Naive thymus-derived CD4-positive, alpha-beta T cell (primary cell): ENCODE data around the gene PARP1. TPM values are rescaled to one million over a fixed set of nuclear protein-coding genes. Genes with fewer than 3 reads are reported as not detected.

Experiments
- ATAC-seq: fragments of 150-1000 bp; cut with Tn5 transposase; 2 replicates; pipeline ENCODE4 v1.10.0; 2021; ENCODE audit warnings: mild to moderate bottlenecking, moderate library complexity
- CTCF ChIA-PET: fragments of 350-600 bp; sonication (Branson Sonifier 250); formaldehyde crosslinking; loops from one replicate; lab custom pipeline; 2021; ENCODE audit warnings: antibody characterized with exemption; lab: Charles Lee
- POLR2A ChIA-PET: fragments of 350-600 bp; sonication (Branson Sonifier 250); formaldehyde crosslinking; loops from one replicate; lab custom pipeline; 2021; ENCODE audit warnings: antibody characterized with exemption, inconsistent platforms; lab: Charles Lee
- DNase-seq, 9 donors: peaks; one replicate each; pipeline versions ENCODE4 v3.0.0 to v3.0.0-alpha.2; 2020 to 2022; ENCODE audit warnings: mixed read lengths in 1 of 9
- H3K27ac ChIP-seq: one replicate; pipeline ENCODE4 v1.7.0; 2013; ENCODE audit warnings: mild to moderate bottlenecking, low read depth, low read length, moderate library complexity
- H3K27me3 ChIP-seq, 2 donors: one replicate each; pipeline ENCODE4 v1.7.0; 2013; ENCODE audit warnings: low read length in 2 of 2, mild to moderate bottlenecking in 2 of 2, moderate library complexity in 2 of 2; ENCODE audit not compliant: control insufficient read depth in 2 of 2, insufficient read depth in 2 of 2
- H3K36me3 ChIP-seq, 3 experiments: 1 replicate in 2 of 3; 2 replicates in 1 of 3; pipeline ENCODE4 v1.7.0; 2013; ENCODE audit warnings: low read length in 3 of 3, mild to moderate bottlenecking in 3 of 3, moderate library complexity in 1 of 3; ENCODE audit not compliant: insufficient read depth in 3 of 3, control insufficient read depth in 2 of 3
- H3K4me1 ChIP-seq, 2 donors: one replicate each; pipeline ENCODE4 v1.7.0; 2013; ENCODE audit warnings: low read length in 2 of 2, mild to moderate bottlenecking in 2 of 2, moderate library complexity in 1 of 2; ENCODE audit not compliant: control insufficient read depth in 2 of 2, insufficient read depth in 2 of 2
- H3K4me3 ChIP-seq: 2 replicates; pipeline ENCODE4 v1.7.0; 2013; ENCODE audit warnings: mild to moderate bottlenecking, low read length
- H3K9me3 ChIP-seq, 3 experiments: 1 replicate in 2 of 3; 2 replicates in 1 of 3; pipeline ENCODE4 v1.7.0; 2013; ENCODE audit warnings: low read length in 3 of 3; ENCODE audit not compliant: control insufficient read depth in 2 of 3
- H3K27ac Mint-ChIP-seq, 9 donors: one replicate each; pipeline ENCODE4 v1.8.0; 2020 to 2022; ENCODE audit warnings: mixed read lengths in 9 of 9, mild to moderate bottlenecking in 8 of 9, moderate library complexity in 5 of 9, inconsistent platforms in 2 of 9
- H3K27me3 Mint-ChIP-seq, 5 donors: one replicate each; pipeline ENCODE4 v1.8.0; 2021 to 2022; ENCODE audit warnings: mixed read lengths in 5 of 5, mild to moderate bottlenecking in 1 of 5
- H3K36me3 Mint-ChIP-seq, 5 donors: one replicate each; pipeline ENCODE4 v1.8.0; 2020 to 2022; ENCODE audit warnings: mixed read lengths in 5 of 5, mild to moderate bottlenecking in 3 of 5, inconsistent platforms in 1 of 5
- H3K4me1 Mint-ChIP-seq, 7 donors: one replicate each; pipeline ENCODE4 v1.8.0; 2020 to 2022; ENCODE audit warnings: mixed read lengths in 7 of 7, mild to moderate bottlenecking in 3 of 7, inconsistent platforms in 1 of 7
- H3K4me3 Mint-ChIP-seq, 10 donors: one replicate each; pipeline ENCODE4 v1.8.0; 2020 to 2022; ENCODE audit warnings: mild to moderate bottlenecking in 10 of 10, mixed read lengths in 10 of 10, moderate library complexity in 6 of 10, inconsistent platforms in 2 of 10
- H3K9me3 Mint-ChIP-seq, 11 donors: one replicate each; pipeline ENCODE4 v1.8.0; 2020 to 2022; ENCODE audit warnings: mixed read lengths in 11 of 11, mild to moderate bottlenecking in 4 of 11, inconsistent platforms in 1 of 11, moderate library complexity in 1 of 11
- intact Hi-C, 2 donors: fragments of 100-400 bp; cut with micrococcal nuclease; formaldehyde crosslinking; loops; one replicate each; pipeline ENCODE4 v1.15.1; 2023
- polyA plus RNA-seq, 2 donors: library from polyadenylated mRNA; unstranded; fragments of 300-500 nt; fragmentation: Illumina TruSeq; gene quantifications; one replicate each; pipeline ENCODE4 v1.2.3, GENCODE V29; 2021
- total RNA-seq, 6 experiments: library from RNA in 5 of 6; stranded (reverse) in 5 of 6; gene quantifications; 1 replicate in 5 of 6; 2 replicates in 1 of 6; pipeline ENCODE4 v1.2.3 and lab custom pipeline; 2021 to 2026

PARP1 gene
- total and polyA plus RNA-seq, 7 experiments from 2014 or later = 63.6 to 165 (median 89.3) TPM

GRCh38 chr1:226371027-226371694, 36.7 kb downstream of the PARP1 start:
- no peaks in the 10 kb centered on the region for H3K4me1 ChIP-seq
- intact Hi-C loops = no loop called here
- Mint-ChIP-seq H3K36me3 (peaks cover 19 to 67% (median 27%) of the 10 kb centered on the region in 5 donors), H3K4me3 (no peak overlapping the region), H3K9me3 (no peaks in the 10 kb centered on the region), H3K27ac (no peak overlapping the region), H3K27me3 (no peaks in the 10 kb centered on the region), H3K4me1 (peaks cover 0 to under 1% (median 0%) of the 10 kb centered on the region in 7 donors)
- H3K27me3 ChIP-seq = no peaks in the 10 kb centered on the region
- no peak overlapping the region for H3K4me3 ChIP-seq
- no peak overlapping the region for H3K27ac ChIP-seq
- no peaks in the 10 kb centered on the region for H3K9me3 ChIP-seq
- no peak for ATAC-seq
- no peak for DNase-seq
- H3K36me3 ChIP-seq = peaks cover 25 to 97% (median 32%) of the 10 kb centered on the region in 3 experiments
- CTCF ChIA-PET = no interaction called here
- POLR2A ChIA-PET = no interaction called here

GRCh38 chr1:226370144-226370923, 37.6 kb downstream of the PARP1 start:
- no peak overlapping the region for H3K27ac ChIP-seq
- no peaks in the 10 kb centered on the region for H3K27me3 ChIP-seq
- Mint-ChIP-seq H3K27ac (peak overlapping the region in 1 of 9 donors; percentile 65), H3K36me3 (peaks cover 19 to 72% (median 25%) of the 10 kb centered on the region in 5 donors), H3K4me3 (no peak overlapping the region), H3K27me3 (no peaks in the 10 kb centered on the region), H3K9me3 (no peaks in the 10 kb centered on the region), H3K4me1 (peaks cover 0 to 2% (median 0%) of the 10 kb centered on the region in 7 donors)
- H3K9me3 ChIP-seq = no peaks in the 10 kb centered on the region
- CTCF ChIA-PET = no interaction called here
- intact Hi-C loops = no loop called here
- H3K4me1 ChIP-seq = no peaks in the 10 kb centered on the region
- no peak for DNase-seq
- no peak for ATAC-seq
- POLR2A ChIA-PET = no interaction called here
- no peak overlapping the region for H3K4me3 ChIP-seq
- peaks cover 19 to 97% (median 38%) of the 10 kb centered on the region in 3 experiments for H3K36me3 ChIP-seq

- DNase-seq (no peak), ATAC-seq (no peak)
- no peak overlapping the region for H3K27ac ChIP-seq
- H3K4me1 ChIP-seq = no peaks in the 10 kb centered on the region
- CTCF ChIA-PET = interaction anchor here (0.7 kb wide), 1 partner anchor 8 kb away, joined by 3 read pairs; no protein-coding TSS in a partner anchor
- Mint-ChIP-seq H3K36me3 (peaks cover 14 to 72% (median 20%) of the 10 kb centered on the region in 5 donors), H3K4me1 (peaks cover 0 to 2% (median 0%) of the 10 kb centered on the region in 7 donors), H3K9me3 (no peaks in the 10 kb centered on the region), H3K27ac (no peak overlapping the region), H3K4me3 (no peak overlapping the region), H3K27me3 (no peaks in the 10 kb centered on the region)
- H3K36me3 ChIP-seq = peaks cover 11 to 97% (median 34%) of the 10 kb centered on the region in 3 experiments
- no peaks in the 10 kb centered on the region for H3K27me3 ChIP-seq
- H3K9me3 ChIP-seq = no peaks in the 10 kb centered on the region
- H3K4me3 ChIP-seq = no peak overlapping the region
- intact Hi-C loops = no loop called here
- POLR2A ChIA-PET = no interaction called here
These were observed 38.8 kb downstream of the PARP1 start for GRCh38 chr1:226369110-226369509.

- POLR2A ChIA-PET = interaction anchor here (0.6 kb wide), 1 partner anchor 78 kb away, joined by 3 read pairs; no protein-coding TSS in a partner anchor
- H3K9me3 Mint-ChIP-seq = no peaks in the 10 kb centered on the region
- peaks cover 0 to 2% (median 0%) of the 10 kb centered on the region in 7 donors for H3K4me1 Mint-ChIP-seq
- H3K4me3 Mint-ChIP-seq = no peak overlapping the region
- peaks cover 4 to 74% (median 21%) of the 10 kb centered on the region in 5 donors for H3K36me3 Mint-ChIP-seq
- peaks cover 9 to 96% (median 26%) of the 10 kb centered on the region in 3 experiments for H3K36me3 ChIP-seq
- no peak for DNase-seq
- CTCF ChIA-PET = no interaction called here
- H3K27me3 Mint-ChIP-seq = no peaks in the 10 kb centered on the region
- H3K27me3 ChIP-seq = no peaks in the 10 kb centered on the region
- no peak for ATAC-seq
- H3K4me3 ChIP-seq = no peak overlapping the region
- intact Hi-C loops = no loop called here
- no peak overlapping the region for H3K27ac Mint-ChIP-seq
- no peak overlapping the region for H3K27ac ChIP-seq
- H3K9me3 ChIP-seq = no peaks in the 10 kb centered on the region
- H3K4me1 ChIP-seq = no peaks in the 10 kb centered on the region
These were observed 41.6 kb downstream of the PARP1 start for GRCh38 chr1:226366290-226366689.

- ChIA-PET POLR2A (interaction anchor here (0.6 to 0.7 kb wide), 2 partner anchors 79 to 339 kb away, joined by 3 read pairs; no protein-coding TSS in a partner anchor), CTCF (no interaction called here)
- no peaks in the 10 kb centered on the region for H3K9me3 Mint-ChIP-seq
- H3K36me3 Mint-ChIP-seq = peaks cover 4 to 74% (median 25%) of the 10 kb centered on the region in 5 donors
- H3K27me3 Mint-ChIP-seq = no peaks in the 10 kb centered on the region
- intact Hi-C loops = no loop called here
- H3K27ac Mint-ChIP-seq = no peak overlapping the region
- ATAC-seq = no peak
- no peak for DNase-seq
- Histone ChIP-seq H3K27ac (no peak overlapping the region), H3K36me3 (peaks cover 11 to 96% (median 26%) of the 10 kb centered on the region in 3 experiments), H3K4me3 (no peak overlapping the region), H3K9me3 (no peaks in the 10 kb centered on the region), H3K4me1 (no peaks in the 10 kb centered on the region), H3K27me3 (no peaks in the 10 kb centered on the region)
- H3K4me3 Mint-ChIP-seq = no peak overlapping the region
- peaks cover 0 to 2% (median 0%) of the 10 kb centered on the region in 7 donors for H3K4me1 Mint-ChIP-seq
These were observed 42.1 kb downstream of the PARP1 start for GRCh38 chr1:226365831-226366231.

- Mint-ChIP-seq H3K27me3 (no peaks in the 10 kb centered on the region), H3K9me3 (no peaks in the 10 kb centered on the region), H3K4me3 (no peak overlapping the region), H3K4me1 (peaks cover 0 to 2% (median 0%) of the 10 kb centered on the region in 7 donors), H3K36me3 (peaks cover 4 to 75% (median 26%) of the 10 kb centered on the region in 5 donors), H3K27ac (peak overlapping the region in 1 of 9 donors; percentile 21)
- no peaks in the 10 kb centered on the region for H3K9me3 ChIP-seq
- no peaks in the 10 kb centered on the region for H3K27me3 ChIP-seq
- H3K4me1 ChIP-seq = no peaks in the 10 kb centered on the region
- DNase-seq = no peak
- intact Hi-C loops = no loop called here
- no peak overlapping the region for H3K27ac ChIP-seq
- ATAC-seq = no peak
- H3K36me3 ChIP-seq = peaks cover 11 to 94% (median 26%) of the 10 kb centered on the region in 3 experiments
- ChIA-PET POLR2A (interaction anchor here (0.7 kb wide), 1 partner anchor 340 kb away, joined by 3 read pairs; no protein-coding TSS in a partner anchor), CTCF (no interaction called here)
- H3K4me3 ChIP-seq = no peak overlapping the region
These were observed 42.9 kb downstream of the PARP1 start for GRCh38 chr1:226364901-226365565.
